HG02763 (cell line): ENCODE results near the gene UEVLD.
A peak's percentile ranks its signal among the peaks of the same experiment; 100 is the strongest.
"Not testable (repeated sequence)": the region's sequence is repeated elsewhere in the genome, so short reads cannot be mapped to it uniquely, and the experiment has no call there.

Experiments used
- ATAC-seq: cut with Tn5 transposase; IDR thresholded peaks from one replicate; pipeline ENCODE4 v1.9.1; 2021; ENCODE audit warnings: mild to moderate bottlenecking, moderate library complexity; ENCODE audit not compliant: unreplicated experiment

The UEVLD gene

DNA sequence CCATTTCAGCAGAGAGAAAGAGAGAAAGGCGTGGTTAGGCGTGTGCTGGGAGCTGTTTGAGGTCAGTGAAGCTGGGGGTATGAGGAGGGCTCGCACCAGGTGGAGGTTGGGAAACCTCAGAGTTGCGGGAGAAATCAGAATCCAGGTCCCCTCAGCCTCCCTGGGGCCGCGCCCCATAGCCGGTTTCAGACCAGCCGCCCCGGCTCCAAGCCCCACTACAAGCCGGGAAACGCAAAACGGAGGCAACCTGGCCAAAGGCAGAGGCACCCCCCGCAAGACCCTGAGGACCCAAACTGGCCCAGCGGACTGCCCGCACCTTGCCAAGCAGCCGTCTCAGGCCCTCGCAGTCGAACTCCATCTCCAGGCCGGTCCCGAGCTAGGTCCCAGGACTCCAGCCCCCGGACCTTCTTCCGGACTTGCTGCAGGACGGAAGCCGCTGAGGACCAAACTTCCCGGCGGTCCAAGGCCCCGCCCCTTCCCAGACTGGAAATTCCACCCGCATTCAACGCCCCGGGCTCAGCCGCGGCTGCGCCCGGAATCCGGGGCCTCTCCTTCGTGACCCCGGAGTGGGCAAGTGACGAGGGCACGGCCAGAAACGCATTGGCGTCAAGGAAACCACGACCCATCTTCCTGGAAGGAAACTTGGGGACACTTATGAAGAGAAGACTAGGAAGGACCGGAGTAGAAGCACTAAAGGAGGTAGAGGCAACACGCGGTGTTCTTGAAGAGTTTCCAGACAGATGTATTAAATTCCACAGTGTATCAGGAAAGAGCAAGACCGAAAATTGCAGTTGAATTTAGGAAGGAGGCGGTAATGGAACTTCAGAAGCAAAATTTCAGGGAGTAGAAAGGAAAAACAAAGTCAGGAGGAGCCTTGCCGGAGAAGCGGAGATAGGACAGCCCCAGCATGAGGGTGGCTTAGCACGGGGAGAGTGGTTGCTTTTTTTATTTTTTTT is at the start of gene UEVLD:
TSS of gene UEVLD (minus strand) at position 438 of the 956 bp plus-strand sequence. CDS start at position 358, 80 bp downstream.
- peak; percentile 76 for ATAC-seq

DNA sequence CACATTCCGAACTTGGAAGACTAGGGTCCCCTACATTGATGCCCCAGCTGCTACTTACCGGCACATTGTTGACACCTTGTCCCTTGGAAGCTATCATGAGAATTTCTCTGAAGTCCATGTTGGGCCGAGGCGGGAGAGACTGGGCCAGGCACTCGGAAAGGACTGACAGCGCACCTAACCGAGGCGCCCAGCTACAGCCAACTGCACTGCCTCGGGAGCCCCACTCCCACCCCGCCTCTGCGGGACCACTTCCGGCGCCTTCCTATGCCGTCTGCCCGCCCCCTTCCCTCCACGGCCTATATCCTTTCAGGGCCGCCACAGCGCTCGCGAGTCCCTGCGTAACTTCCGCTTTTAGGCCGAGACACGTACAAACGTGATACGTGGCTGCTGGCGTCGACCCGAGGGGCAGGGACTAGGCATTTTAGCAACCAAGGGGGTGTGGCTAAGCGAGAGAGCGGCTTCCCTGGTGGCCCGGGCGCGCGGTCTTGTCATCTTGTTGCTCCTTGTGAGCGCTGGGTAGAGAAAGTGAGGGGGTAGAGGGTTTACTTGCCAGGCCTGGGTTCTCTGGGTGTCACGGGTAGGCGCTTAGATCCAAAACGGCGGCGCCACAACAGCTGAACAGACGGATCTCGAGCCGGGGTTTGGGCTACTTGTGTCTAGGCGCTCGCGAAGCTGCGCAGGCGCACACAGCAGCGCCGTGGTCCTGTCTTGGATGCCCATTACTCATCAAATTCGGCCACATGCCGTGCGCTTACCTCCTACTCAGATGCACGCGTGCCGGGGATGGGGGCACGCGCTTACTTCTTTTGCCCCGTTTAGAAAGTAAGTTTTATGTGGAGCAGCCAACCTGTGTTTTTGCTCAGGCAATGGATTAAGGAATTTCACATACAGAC is 45.9 kb upstream of the UEVLD start, which contains the start of gene SPTY2D1:
TSS of gene SPTY2D1 (minus strand) at position 203 of the 893 bp plus-strand sequence. CDS start at position 118, 85 bp downstream.
- peak; percentile 93 for ATAC-seq

DNA sequence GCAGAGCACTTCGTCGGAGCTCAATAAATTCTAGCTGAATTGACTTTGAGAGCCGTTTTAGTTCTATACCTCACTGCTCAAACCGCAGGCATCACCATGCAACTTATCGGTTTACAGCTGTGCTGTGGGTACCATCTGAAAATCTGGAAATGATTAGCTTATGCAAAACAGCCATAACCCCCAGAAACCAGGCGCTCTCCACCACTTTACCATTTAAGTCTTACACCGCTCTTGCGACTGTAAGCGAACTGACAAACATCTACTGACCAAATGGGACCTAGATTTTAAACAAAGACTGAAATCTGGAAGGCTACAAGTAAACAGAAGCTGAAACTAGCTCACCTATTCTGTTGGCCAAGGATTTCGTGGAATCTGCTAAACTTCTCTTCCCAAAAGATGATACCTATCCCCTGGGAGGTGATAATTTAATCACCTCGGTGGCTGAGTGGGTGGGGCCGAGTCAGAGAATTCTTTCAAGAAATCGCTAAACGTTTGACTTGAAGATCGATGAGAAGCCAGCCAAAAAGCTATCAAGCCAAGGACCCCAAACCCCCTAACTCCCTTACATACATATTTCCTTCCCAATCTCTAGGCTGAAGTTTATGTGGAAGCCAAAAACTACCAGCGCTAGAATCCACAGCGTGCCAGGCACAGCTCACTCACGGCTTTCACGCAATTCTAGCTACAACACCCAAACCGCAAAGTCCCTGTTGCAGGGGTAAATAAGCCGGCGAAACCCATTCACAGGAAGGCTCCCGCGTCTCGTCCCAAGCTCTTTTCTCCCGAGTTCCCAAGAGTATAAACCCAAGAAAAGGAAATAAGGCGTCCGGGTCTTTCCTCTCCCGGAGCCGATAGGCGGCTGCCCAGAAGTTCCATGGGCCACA is 45.0 kb upstream of the UEVLD start:
- ATAC-seq = peak; percentile 52

DNA sequence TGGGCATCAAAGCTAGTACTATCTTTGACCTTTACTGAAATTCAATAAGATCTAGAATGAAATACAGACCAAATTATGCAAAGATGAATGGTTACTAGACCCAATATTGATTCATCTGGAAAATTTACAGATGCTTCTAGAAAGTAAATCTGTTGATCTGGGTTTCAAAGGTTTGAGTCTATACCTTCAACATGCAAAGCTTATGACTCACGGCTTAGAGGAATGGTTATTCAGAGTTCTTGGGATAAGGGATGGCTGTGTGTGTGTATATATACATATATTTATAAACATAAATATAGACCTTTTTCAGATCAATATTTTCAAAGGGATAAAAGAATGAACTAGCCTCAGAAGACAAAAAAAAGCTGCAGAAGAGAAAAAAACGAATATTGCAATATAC is 44.3 kb upstream of the UEVLD start:
- ATAC-seq = no peak

DNA sequence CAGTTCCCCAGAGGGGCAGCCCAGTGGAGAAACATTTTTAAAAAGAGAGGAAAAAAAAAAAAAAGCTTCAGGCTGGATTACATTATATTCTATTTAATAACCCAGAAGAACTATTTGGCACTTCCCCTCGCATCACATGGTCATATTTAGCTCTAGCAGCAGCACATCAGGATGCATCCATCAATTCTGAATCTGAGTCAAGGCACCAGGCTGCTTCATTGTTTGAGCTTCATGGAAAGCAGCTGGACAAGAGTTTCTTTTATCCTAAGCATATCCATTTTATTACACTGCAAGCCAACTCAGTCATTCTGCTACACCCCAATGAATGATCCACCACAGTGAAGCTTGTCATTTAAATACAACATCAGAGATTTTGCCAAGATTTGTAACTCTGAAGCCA is 35.6 kb upstream of the UEVLD start:
- no peak for ATAC-seq

DNA sequence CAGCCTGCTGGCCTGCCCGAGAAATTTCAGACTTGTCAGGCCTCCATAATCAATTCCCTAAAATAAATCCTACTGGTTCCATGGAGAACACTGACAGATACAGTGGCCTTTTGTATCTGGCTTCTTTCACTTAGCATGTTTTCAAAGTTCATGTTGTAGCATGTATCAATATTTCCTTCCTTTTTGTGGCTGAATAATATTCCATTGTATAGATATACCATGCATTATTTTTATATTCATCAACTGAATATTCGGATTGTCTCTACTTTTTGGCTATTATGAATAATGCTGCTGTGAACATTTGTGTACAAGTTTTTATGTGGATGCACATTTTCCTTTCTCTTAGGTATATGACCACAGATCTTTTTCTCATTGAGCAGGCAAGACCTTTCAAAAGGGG is 35.2 kb upstream of the UEVLD start:
- no peak for ATAC-seq

DNA sequence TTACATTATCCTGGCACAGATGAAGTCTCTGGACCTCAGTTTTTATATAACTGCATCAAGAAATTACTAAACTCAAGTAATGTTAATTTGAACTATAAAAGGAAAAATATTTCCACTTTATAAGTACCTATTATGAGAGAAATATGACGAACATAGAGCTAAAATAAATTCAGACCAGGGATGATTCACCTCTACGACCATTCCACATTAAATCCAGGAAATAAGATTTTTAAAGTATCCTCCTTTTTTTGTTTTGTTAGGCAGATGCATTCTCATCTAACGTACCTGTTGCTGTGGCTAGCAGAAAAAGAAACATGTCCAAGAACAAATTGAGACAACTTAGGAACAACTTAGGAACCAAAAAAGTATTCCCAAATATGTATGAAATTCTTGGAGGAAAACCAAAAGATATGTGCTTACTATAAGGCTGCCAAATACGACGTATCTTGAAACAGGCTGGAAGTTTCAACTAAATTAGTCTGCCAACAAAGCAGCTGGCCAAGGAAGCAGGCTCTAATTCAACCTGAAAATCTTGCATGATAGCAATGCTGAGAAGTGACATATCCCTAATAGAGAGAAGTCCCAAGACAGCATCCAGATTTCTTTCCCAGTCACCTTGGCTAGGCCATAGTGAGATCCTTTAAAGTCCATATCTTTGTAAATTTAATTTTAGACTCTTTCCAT is 29.9 kb upstream of the UEVLD start:
- no peak for ATAC-seq

DNA sequence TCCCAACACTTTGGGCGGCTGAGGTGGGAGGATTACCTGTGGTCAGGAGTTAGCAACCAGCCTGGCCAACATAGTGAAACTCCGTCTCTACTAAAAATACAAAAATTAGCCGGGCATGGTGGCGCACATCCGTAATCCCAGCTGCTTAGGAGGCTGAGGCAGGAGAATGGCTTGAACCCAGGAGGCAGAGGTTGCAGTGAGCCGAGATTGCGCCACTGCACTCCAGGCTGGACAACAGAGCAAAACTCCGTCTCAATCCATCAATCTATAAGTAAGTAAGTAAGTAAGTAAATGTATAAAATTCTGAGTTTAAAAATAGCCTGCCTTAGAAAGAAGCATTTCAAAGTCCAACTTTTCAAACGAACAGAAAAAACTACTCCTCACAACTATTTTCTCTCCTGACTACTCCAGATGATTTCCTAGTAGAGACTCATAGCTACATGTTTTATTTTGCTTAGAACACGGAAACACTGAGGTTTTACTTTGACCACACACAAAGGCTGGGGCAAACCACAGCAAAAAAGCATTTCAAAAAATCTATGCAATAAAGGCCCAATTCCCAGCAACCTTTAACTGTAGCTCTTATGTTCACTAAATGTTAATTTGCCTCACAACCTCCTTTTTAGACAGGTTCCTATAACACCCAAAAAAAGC is 29.3 kb upstream of the UEVLD start:
- no peak for ATAC-seq

DNA sequence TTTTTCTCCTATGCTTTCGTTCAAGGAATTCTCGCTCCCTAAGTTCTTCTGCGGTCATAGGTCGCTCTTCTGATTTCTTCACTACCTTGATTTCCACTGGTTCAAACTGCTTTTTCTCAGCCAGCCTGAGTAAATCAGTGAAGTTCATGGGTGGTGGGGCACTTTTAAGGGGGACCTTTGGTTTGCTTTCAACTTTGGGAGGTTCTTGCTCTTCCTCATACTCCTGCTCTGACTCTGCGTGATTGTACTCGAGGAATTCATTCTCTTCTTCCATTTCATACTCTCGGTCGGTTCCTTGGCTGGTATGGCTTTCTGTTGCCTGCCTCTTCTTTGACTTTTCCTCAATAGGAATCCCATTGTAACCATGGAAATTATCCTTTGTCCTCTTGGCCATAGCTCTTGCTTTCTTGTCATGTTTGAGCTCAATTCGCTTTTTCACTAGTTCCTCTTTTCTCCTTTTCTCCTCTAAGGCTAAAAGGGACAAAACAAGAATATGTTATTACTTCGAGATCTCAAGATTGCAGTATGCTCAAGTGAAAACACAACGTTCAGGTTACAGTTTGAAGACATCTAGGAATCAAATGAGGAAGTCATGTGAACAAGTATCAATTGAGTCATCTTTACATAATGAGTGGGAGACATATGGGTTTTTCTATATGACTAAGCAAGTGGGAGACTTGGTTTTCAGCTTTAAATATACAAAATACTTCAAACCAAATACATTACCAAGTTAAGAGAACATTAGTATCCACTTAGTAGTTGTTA is 27.3 kb upstream of the UEVLD start:
- peak; percentile 85 for ATAC-seq

DNA sequence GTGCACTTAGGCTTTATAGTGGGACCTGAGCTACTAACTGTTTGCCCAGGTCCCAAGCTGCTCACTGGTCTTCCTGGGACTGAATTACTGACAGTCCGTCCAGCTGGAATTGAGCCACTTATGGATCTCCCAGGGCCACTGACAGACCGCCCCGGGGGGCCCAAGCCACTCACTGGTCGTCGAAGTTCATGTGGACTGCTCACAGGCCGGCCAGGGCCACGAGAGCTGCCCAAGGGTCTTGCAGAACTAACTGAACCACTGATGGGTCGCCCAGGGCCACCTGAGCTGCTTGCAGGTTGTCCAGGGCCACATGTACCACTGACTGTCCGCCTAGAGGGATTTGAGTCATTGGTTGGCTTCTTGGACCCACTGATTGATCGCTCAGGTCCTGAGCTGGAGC is 26.1 kb upstream of the UEVLD start:
- no peak for ATAC-seq

DNA sequence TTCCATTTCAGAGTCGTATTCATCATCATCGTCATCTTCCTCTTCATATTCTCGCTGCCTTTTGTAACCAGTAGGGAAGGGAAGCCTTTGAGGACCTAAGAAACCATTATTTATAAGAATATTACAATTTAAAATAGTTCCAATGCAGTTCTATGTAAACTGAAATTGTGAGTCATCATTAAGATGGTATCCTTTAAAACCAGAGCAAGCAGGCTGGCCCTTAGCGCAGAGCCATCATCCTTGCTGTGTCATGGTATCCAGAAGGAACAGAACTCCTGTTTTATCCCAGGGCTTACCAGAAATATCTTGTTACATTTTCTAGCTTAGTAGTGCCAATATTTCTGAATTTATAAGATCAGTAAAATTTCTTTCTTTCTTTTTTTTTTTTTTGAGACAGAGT is 23.9 kb upstream of the UEVLD start:
- ATAC-seq = no peak

DNA sequence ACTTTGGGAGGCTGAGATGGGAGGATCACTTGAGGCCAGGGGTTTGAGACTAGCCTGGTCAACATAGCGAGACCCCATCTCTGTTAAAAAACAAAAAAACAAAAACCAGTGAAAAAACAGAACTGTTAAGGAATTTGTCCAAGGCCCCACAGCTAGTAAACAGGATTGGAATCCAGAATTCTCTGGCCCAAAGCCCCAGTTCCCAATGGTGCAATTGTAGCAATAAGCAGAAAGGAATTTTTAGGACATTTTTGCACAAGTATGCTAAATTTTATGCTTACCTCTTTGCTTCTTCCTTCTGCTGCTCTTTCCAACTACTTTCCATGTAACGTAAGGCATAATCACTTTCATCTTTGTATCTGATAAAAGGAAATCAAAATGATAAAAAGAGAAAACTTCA is 22.7 kb upstream of the UEVLD start:
- no peak for ATAC-seq

DNA sequence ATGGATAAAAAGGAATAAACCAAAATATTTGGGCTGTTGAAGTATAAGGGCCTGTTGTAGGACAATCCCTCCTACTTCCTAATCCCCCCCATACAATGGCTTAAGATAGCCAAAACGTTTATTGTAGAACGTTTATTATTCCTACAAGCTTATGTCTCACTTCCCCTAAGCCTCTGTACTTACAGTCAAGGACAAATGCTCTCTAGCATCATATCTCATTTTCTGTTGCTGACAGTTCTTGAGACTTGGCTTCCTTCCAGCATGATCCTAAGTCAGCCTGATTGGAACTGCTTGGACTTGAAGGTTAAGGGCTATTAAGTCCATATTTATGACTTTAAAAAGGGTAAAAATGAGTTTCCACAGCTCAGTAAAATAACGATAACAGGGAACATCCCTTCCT is 19.8 kb upstream of the UEVLD start:
- no peak for ATAC-seq

DNA sequence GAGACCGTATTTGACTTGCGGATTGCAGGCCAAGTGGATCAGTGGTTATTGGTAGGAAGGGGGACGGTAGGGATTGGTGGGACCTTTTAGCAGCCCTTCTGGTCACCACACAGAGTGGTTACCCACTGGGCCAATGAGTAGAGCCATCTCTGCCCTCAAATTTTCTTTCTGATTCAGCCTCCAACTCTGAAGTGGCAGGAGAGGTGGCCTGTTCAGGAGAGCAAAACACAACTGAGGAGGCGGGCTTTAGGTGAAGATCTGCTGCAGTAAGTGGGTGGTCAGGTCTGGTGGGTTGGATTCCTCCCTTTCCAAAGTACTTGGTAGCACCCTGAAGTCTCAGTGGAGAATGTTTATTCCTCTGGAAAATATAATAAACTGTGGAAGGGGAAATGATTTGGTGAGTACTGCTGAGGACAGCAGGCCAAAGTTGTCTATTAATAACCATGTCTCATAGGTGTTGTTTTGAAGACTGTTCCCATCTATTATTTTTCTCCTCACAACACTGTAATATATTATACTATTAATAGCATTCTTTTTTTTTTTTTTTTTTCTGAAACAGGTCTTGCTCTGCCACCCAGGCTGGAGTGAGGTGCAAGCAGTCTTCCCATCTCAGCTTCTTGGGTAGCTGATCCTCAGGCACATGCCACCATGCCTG is 12.5 kb upstream of the UEVLD start:
- no peak for ATAC-seq

DNA sequence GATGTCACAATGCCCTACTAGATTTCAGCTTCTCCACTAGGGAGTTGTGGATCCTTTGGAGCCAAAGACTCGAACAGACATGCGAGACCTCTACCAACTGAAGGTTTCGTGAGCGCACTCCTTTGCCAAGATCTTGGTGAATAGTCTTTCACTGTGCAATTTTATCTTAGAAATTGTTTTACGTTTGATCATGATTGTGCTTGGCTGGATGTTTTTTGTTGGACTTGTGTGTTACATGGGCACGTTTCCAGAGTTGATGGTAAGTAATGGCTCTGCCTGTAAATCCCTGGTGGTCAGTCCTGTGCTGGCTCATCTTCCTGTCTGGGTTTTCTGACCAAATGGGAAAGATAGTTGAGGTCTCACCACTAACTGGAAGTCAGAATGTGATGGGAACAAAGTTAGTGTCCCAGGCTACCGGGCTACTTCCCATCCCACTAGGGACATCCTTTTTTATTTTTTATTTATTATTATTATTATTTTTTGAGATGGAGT is 11.3 kb upstream of the UEVLD start, which contains the start of gene MISFA:
TSS of gene MISFA (plus strand) at position 51 of the 492 bp plus-strand sequence. CDS start at position 191, 140 bp downstream.
- ATAC-seq = no peak

DNA sequence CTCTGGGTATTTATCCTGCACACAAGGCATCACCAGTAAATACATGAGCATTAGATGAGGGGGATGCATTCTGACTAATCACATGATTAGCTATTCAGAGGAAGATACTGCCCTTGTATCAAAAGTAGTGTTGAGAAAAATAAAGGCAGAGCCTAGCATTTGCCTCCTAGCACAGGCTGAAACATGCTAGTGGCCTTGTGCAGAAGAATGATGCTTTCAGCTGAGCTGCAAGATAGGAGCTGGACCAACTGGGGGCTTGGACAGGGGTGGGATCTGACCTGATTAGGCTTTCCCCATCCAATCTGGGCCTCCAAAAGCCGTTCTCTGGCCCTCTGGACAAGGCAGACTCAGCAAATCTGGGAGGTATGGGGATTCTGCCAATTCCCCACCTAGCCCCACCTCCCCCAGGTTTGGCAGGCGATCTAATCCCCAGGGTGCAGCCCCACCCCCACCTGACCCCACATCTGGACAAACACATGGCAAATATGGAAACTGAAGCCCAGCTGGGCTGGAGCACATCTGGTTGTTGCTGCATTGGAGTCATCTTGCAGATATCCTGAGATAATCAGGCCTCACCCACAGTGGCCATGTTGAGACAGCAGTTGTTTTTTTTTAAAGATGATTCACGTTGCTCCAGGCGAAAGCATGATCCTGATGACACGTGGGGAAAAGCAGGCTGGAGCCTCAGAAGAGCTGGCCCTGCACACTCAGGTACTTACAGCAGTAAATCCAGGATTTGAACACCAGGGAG is 6.6 kb upstream of the UEVLD start:
- ATAC-seq = no peak

DNA sequence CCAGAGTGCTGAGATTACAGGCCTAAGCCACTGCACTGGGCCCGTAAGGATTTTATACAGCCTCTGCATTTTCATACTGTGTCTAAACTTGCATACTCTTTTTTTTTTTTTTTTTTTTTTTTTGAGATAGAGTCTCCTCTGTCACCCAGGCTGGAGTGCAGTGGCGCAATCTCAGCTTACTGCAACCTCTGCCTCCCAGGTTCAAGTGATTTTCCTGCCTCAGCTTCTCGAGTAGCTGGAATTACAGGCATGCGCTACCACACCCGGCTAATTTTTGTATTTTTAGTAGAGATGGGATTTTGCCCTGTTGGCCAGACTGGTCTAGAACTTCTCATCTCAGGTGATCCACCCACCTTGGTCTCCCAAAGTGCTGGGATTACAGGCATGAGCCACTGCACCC is 5.6 kb upstream of the UEVLD start:
- ATAC-seq = not testable (repeated sequence)
